Measurements from ENCODE around the gene SCAND1. TPM values are rescaled to one million over a fixed set of nuclear protein-coding genes. Genes with fewer than 3 reads are reported as not detected.

SCAND1 gene
- total and polyA plus RNA-seq, 9 of the 15 experiments (the other 6 are each of a cell fraction or from before 2014, with no cell fraction given): 0.08 to 94.0 (median 5.8) TPM

GRCh38 chr20:35950093-35950492 lies 4.2 kb downstream of the SCAND1 start:
- peaks cover 4 to 16% of the 10 kb centered on the region in 2 experiments; a peak in 3 of 5 replicates for H3K4me1 ChIP-seq (replicated peaks in 1 of 2; ENCODE audit: control insufficient read depth in 2 of 2, insufficient read depth in 2 of 2, low read length in 2 of 2)
- ATAC-seq (no peak), FAIRE-seq (no peak), DNase-seq (ENCODE audit: extremely low read depth in 1 of 4, low spot score in 3 of 4) (no peak)
- ChIA-PET CTCF (ENCODE audit: low intra/inter-chr PET ratio) (no interaction called here), POLR2A (no interaction called here)
- TF ChIP-seq NFIX (CRISPR knock-in tag; IDR thresholded peaks at IDR 0.05; ENCODE audit: low read depth) (peak; percentile 45; the same call in 1 of the 2 replicates), HOXB6 (CRISPR knock-in tag; IDR thresholded peaks at IDR 0.05; ENCODE audit: borderline replicate concordance) (0 out of 2 replicates have a peak, but pooled peaks have one; percentile 37), ZBTB33 (CRISPR knock-in tag; IDR thresholded peaks at IDR 0.05) (peak; percentile 44; the same call in 1 of the 2 replicates), ZNF277 (CRISPR knock-in tag; IDR thresholded peaks at IDR 0.05; ENCODE audit: borderline replicate concordance) (peak; percentile 91; the same call in 1 of the 2 replicates), ATF1 (CRISPR knock-in tag; IDR thresholded peaks at IDR 0.05) (no peak), ATF1 (tag; IDR thresholded peaks at IDR 0.05) (no peak), MXD1 (CRISPR knock-in tag; IDR thresholded peaks at IDR 0.05; ENCODE audit: borderline replicate concordance, poor library complexity, severe bottlenecking) (no peak)
- in situ Hi-C loops (cut with MboI) (no loop called here), intact Hi-C loops (cut with micrococcal nuclease) (loop anchor here (5.0 kb wide), 1 partner anchor 48 kb away; no protein-coding TSS in a partner anchor)
- no peak overlapping the region for H3K4me2 ChIP-seq (ENCODE audit: insufficient read depth, low read length)
- H3K79me2 ChIP-seq (ENCODE audit: control insufficient read depth, insufficient read depth, low read length): peaks cover 29% of the 10 kb centered on the region
- H2AFZ ChIP-seq (ENCODE audit: low read depth, low read length): no peak overlapping the region
- H3K27ac ChIP-seq (ENCODE audit: extremely low read depth, low read depth, low read length): no peak overlapping the region
- H4K20me1 ChIP-seq (replicated peaks; ENCODE audit: control insufficient read depth, insufficient read depth, low read length): 0 out of 2 replicates have a peak, but pooled peaks cover 3% of the 10 kb centered on the region
- WGBS (ENCODE audit: insufficient coverage, low coverage, missing lambda C conversion rate): 93% methylated on average over 7 of the region's 7 CpGs
- no TSS peak for BruUV-seq (replicated peaks)
- peaks cover 40% of the 10 kb centered on the region for H3K36me3 ChIP-seq (ENCODE audit: control insufficient read depth, insufficient read depth, low read length)
- no peaks in the 10 kb centered on the region for H3K27me3 ChIP-seq (ENCODE audit: control insufficient read depth in 2 of 2, insufficient read depth in 2 of 2, low read length in 2 of 2)
- H3K9me3 ChIP-seq (replicated peaks; ENCODE audit: control insufficient read depth, insufficient read depth, low read depth, low read length): no peaks in the 10 kb centered on the region
- no peak overlapping the region for H3K9ac ChIP-seq (ENCODE audit: insufficient read depth in 1 of 2, low read depth in 2 of 2, low read length in 2 of 2)
- H3K4me3 ChIP-seq: no peak overlapping the region
- H3K9me1 ChIP-seq (ENCODE audit: control insufficient read depth, insufficient read depth, low read length): no peaks in the 10 kb centered on the region

All from K562 (cell line).